GM23248 (cell line): Measurements from ENCODE around the gene TMEM41A.

Source experiments
- EZH2 ChIP-seq: fragments of 200-600 bp; sonication (generic); IDR thresholded peaks from 2 replicates; pipeline ENCODE4 v1.6.1; 2018; ENCODE audit warnings: antibody characterized with exemption, mild to moderate bottlenecking; ENCODE audit not compliant: insufficient read depth, poor library complexity, severe bottlenecking
- EZH2phosphoT487 ChIP-seq: fragments of 200-600 bp; sonication (generic); IDR thresholded peaks from 2 replicates; pipeline ENCODE4 v1.6.1; 2018; ENCODE audit warnings: antibody characterized with exemption, moderate library complexity, mild to moderate bottlenecking, low read depth; ENCODE audit not compliant: insufficient read depth

GRCh38 chr3:185477316-185477715 lies 21.5 kb downstream of the TMEM41A start:
- no peak for TF ChIP-seq EZH2
- TF ChIP-seq EZH2phosphoT487: no peak
